ENCODE results near the gene CXCL16.

Gene CXCL16, protein sequence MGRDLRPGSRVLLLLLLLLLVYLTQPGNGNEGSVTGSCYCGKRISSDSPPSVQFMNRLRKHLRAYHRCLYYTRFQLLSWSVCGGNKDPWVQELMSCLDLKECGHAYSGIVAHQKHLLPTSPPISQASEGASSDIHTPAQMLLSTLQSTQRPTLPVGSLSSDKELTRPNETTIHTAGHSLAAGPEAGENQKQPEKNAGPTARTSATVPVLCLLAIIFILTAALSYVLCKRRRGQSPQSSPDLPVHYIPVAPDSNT

DNA sequence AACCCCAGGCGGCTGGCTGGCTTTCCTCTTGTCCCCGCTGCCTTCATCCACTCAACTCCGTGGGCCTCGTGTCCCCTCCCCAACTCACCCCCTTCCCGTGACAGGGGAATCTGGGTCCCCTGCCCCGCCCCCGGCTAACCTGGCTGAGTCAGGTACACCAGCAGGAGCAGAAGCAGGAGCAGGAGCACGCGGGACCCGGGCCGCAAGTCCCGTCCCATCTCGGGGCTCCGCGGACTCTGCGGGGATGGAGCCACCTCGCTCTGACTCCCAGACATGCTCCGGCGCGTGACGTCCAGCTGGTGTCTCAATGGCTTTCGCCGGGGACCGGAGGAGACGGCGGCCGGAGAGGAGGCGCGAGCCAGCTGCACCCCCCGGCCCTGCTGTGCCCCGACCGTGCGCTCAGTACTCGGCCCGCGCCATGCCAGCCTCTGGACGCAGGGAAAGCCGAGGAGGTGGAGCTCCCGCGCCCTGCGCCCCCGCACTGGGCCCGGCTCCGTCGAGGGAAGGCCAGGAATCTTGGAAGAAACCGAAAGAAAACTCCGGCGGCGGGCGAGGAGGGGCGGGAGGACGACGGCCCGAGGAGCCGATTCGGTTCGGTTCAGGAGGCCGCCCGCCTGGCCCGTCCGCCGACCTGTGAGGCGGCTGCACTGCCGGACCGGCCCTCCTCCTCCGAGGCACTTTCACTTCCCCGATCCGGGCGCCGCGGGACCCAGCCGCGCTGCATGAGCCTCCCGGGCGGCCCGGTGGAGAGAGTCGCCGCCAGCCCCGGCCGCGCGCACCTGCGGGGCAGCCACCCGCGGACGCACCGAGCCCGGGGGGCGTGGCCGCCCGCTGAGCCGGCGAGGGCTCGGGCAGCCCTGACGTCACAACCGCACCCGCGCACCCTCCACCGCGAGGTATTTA is at the start of gene CXCL16, which contains the start of gene ZMYND15:
CXCL16 (minus strand) TSS at position 807 of the 903 bp plus-strand sequence; CDS start at position 218, 589 bp downstream.
ZMYND15 (plus strand) TSS at position 712 of the 903 bp plus-strand sequence. CDS start 716 bp downstream, outside the sequence.
- peak; percentile 78 for DNase-seq

DNA sequence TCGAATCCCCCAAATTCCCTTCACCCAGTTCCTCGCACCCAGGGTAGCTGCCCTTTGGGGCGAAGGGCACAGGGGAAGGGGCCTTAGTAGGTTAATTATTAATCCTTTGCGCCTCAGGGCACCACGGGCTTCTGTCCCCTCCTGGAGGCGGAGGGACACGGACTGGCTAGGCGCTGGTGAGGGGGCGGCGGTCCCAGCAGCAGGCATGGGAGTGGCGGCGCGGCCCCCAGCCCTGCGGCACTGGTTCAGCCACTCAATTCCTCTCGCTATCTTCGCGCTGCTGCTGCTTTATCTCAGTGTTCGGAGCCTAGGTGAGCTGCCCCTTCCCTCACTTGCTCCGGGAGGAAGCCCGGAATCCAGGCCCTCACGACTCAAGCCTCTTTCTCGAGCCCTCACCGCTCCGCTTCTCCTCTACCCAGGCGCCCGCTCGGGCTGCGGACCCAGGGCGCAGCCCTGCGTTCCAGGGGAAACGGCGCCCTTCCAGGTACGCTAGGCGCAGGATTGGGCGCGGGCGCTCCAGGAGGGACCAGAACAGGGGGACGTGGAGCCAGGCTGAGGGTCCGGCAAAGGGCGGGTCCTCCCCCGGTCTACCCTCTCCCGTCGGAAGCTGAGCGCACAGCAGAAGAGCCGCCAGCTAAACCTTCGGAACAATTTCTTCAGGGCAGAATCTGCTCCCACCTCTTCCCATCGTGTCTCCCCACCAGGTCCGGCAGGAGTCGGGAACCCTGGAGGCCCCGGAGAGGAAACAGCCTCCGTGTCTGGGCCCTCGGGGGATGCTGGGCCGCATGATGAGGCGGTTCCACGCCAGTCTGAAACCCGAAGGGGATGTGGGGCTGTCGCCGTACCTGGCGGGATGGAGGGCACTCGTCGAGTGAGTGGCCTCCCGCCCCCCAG is 49.3 kb upstream of the CXCL16 start, which contains the start of gene GLTPD2:
GLTPD2 (plus strand) TSS at position 158 of the 894 bp plus-strand sequence; CDS start at position 206, 48 bp downstream.
- no peak for DNase-seq

DNA sequence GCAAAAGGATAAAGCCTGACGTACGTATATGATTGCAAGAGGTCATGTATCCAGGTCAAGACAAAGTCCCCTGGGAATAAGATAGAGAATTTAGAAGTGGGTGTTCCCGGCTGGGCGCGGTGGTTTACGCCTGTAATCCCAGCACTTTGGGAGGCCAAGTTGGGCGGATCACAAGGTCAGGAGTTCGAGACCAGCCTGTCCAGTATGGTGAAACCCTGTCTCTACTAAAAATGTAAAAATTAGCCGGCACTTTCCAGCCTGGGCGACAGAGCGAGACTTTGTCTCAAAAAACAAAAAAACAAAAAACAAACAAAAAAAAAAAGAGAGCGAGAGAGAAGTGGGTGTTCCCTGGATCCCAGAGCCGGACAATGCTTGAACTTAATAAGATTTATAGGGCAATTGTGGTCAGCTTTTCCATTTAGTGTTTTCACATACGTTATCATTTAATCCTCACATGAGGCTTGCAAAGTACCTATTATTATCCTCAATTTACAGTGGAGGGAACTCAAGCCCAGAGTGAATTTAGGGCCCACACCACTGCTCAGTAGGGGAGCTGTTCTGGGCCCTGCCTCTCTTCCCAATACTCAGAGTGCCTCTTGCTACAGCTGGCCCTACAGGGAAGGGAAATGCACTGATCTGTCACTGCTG is 48.6 kb upstream of the CXCL16 start:
- DNase-seq = no peak

DNA sequence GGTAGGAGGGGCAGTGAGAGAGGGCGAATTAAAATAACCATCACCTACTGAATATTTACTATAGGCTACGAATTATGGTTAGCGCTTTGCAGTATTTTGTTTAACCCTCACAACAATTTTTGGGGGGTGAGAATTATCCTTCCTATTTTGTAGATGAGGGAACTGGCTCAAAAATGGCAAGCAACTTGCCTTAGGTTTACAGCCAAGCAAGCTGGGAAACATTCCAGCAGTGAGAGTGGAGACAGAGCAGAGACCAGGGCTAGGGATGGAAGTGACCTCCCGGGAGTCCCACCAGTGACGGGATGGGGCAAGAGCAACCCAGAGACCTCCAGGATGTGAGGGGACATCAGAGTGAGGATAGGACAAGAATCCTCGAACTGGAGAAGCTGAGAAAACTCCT is 46.8 kb upstream of the CXCL16 start:
- no peak for DNase-seq

DNA sequence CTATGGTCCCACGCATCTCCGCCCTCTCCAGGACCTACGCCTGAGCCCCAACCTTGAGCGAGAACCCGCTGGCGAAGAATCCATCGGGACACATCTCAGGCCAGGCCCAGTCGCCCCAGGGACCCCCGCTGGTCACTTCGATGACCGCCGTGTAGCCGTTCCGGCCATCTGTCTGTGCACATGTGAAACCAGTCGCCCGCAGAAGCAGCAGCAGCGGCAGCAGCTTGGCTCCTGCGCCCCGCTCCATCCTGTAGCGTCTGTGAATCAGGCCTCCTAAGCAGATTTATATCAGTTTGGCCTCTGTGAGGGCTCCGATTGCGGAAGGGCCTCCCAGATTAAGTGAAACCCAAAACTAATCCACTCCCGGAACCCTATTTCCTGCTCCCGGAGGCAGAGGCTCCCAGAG is 46.4 kb upstream of the CXCL16 start, which contains the start of gene VMO1:
VMO1 (minus strand) TSS at position 259 of the 406 bp plus-strand sequence; CDS start at position 247, 12 bp downstream.
- DNase-seq = no peak

DNA sequence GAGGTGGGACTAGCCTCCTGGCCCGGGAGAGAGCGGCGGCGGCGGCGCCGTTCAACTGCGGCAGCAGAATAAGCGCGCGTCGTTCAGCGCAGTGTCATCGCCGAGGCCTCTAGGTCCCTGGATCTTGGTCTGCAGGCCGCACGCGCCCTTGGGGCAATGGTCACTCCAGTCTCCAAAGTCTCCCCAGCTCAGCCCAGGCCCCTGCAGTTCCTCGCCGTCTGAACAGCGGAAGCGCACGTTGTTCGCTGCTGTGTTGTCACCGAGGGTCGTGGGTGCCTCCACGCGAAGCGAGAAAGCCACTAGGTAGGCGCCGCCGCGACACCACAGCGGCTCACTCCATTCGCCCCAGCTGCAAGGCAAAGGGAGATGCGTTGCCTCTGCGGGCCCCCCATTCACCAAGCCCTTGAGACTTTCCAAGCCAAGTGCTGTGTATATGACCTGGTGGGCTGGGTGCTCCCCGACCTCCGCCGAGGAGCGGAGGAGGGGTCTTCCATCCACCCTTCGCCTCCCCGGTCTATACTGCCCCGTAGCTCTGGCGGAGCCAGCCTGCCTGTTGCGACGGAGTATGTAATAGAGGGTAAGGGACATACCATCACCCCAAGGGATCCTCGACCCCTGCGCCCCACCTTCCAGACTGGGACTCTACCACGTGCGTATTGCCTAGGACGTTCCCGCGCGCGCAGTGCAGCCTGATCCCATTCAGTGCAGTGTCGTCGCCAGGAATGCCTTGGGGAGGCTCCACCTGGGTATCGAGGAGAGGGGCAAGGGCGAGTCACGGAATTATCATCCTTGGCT is 45.8 kb upstream of the CXCL16 start:
- DNase-seq = no peak

DNA sequence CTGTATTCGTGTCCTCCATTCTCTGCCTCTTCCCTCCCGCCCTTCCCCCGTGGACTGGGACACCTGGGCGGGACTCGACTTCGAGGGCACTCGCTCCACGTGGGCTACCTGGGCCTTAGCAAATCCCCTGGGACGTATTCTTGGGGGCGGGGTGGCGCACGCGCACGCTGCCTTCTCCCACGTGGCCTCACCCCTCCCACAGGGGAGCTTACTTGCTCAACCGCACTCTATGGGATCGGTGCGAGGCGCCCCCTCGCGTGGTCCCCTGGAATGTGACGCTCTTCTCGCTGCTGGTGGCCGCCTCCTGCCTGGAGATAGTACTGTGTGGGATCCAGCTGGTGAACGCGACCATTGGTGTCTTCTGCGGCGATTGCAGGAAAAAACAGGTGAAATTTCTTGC is 42.9 kb upstream of the CXCL16 start:
- no peak for DNase-seq

DNA sequence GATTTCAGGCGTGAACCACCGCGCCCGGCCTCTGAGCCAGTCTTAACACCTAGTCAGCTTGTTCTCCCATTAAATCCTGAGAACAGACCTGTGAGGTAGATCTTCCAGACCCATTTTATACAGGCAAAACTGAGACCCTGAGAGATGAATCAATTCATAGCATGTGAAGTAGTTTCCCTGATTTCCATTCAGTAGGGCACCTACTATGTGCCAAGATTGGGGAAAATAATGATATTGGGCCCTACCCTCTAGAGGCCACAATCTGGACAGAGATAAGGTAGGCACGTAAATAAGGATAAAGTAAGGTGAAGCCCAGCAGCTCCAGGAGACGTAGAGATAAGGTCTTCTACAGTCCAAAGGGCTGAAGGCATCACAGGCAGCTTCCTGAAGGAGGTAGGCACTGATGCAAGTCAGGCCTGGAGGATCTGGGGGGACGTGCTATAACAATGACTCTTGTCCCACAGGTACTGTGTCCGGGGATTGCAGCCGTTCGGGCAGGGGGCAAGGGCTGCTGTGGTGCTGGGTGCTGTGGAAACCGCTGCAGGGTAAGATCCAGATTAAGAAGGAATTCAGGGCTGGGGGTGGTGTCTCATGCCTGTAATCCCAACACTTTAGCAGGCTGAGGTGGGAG is 40.7 kb upstream of the CXCL16 start:
- DNase-seq = no peak

DNA sequence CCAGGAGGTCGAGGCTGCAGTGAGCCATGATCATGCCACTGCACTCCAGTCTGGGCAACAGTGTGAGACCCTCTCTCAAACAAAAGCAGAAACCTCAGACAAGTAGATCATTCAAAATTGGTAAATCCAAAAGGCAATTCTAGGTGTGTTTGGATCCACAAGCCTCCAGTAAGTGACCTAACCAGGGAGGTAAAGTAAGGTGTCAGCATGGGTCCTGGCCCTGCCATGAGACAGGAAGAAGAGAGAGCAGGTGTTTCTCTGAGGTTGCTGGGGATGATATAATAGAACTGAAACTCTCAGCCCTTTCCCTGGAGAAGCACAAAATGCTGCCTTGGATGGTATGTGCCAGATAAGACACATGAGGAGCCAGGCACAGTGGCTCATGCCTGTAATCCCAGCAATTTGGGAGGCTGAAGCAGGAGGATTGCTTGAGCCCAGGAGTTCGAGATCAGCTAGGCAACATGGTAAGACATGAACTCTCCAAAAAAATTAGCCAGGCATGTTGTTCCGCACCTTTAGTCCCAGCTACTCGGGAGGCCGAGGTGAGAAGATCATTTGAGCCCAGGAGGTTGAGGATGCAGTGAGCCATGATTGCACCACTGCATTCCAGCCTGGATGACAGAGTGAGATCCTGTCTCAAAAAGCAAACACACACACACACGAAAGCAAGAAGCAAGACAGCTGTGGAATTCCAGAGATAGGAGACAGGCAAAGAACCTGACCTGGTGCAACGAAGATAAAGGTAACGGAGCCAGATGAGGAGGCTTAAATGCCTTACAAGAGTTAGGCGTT is 38.4 kb upstream of the CXCL16 start:
- no peak for DNase-seq

DNA sequence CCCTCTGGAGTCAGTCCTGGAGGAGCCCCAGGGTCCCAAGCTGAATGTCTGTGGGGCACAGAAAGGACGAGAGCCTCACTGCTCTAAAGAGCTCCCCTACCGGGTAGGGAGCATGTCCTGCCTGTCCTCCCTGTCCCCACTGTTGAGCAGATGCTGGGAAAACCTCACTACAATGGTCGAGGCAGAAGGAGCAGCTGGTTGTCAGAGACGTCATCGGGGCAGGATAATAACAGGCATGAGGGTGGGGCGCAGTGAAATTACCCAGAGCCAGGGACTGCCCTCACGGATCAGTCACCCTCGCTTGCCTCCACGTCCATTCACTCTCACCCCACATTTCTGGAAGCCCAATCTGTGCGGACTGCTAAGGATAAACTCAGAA is 32.5 kb upstream of the CXCL16 start:
- DNase-seq = no peak

DNA sequence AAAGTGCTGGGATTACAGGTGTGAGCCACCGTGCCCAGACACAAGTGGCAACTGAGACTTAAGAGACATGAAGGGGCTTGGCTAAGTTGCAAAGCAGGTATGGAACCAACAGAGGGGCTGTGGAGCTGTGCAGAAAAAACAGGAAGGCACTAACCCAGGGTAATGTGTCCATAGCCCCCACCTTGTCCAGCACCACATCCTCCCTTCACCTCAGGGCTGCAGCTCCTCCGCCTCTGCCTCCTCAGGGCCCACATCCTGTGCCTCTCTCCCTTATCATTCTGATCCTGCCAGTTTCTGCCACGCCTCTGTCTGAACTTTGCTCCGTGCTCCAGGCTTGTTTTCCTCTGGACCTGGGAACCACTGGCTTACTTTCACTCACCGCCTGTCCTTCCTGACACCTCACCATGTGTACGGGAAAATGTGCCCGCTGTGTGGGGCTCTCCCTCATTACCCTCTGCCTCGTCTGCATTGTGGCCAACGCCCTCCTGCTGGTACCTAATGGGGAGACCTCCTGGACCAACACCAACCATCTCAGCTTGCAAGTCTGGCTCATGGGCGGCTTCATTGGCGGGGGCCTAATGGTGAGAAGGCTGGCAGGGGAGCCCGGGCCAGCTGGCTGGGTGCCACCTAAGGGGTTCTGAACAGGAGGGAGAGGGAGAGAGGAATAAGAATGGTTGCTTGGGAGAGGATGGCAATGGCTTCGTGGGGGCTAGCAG is 31.9 kb upstream of the CXCL16 start, which contains the start of gene TM4SF5:
TM4SF5 (plus strand) TSS at position 368 of the 716 bp plus-strand sequence; CDS start at position 405, 37 bp downstream.
- no peak for DNase-seq

DNA sequence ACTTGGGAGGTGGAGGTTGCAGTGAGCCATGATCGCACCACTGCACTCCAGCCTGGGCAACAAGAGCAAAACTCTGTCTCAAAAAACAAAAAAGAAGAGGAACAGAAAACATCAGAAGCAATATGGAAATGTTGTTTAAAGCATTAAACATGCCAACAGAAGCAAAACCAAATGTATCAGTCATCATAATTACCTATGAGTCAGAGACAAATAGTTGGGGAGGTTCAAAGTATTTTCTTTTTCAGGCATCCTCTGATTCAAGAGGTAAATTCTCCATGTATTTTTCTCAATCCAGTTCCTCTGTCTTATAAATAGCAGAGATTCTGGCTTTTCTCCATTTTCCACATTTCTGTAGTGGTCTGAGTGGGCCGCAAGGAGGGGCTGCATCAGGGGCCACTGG is 29.9 kb upstream of the CXCL16 start:
- no peak for DNase-seq

DNA sequence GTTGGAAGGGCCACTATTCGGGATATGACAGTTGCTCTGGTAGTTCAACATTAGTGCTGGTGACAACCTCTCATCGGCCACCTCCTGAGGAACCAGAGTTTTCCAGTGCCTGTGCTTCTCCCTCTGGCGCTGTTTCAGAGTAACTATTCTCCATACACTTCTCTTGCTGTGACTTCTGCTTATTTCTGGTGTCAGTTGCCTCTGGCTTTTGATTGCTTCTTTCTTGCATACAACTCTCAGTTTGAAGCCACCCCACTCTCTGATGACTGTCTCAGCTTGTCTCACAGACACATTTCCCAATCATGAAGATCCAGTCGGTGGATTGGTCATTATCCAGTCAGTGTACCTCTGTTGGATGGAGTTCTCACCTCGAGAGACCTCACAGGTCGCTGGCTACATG is 28.6 kb upstream of the CXCL16 start:
- DNase-seq = no peak

DNA sequence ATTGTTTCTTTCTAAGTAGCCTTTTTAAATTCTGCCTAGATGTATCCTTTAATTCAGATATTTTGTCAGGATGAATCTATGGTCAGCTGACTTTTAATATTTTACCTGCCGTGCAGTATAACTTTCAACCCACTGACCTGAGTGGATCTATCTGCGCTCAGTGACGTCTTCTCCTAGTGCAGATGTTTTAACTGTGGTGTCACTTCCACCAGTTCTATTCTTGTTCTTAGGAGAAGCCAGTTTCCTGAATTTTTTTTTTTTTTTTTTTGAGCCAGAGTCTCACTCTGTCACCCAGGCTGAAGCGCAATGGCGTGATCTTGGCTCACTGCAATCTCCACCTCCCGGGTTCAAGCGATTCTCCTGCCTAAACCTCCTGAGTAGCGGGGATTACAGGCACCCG is 27.0 kb upstream of the CXCL16 start:
- DNase-seq = no peak

DNA sequence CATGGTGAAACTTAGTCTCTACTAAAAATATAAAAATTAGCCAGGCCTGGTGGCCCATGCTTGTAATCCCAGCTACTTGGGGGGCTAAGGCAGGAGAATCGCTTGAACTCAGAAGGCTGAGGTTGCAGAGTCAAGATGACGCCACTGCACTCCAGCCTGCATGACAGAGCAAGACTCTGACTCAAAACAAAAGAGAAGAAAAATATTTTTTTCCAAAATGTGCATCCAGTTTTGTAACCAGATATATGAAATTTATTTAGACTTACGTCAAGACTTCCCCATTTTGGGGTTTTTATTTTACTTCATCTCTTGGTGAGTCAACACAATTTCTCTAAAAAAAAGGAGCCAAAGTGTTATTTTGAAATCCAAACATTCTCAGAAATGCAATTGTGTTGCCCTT is 26.5 kb upstream of the CXCL16 start:
- DNase-seq = no peak

DNA sequence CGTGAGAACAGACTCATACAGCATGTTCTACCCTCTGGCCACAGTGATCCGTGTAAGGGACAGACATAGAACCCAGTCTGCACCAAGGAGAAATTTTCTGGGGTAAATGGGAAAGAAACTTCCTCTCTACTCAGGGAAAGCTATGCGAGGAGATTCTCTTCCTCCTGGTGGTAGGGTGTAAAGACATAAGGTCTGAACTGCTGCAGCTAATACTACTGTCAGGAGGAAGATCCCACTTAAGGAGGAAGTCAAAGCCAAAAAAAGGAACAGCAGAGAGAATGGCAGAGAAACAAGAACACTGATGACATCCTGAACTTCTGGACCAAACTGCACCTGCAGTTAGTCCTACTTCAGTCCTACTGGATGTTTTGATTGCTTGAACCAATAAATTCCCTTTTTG is 24.9 kb upstream of the CXCL16 start:
- no peak for DNase-seq

DNA sequence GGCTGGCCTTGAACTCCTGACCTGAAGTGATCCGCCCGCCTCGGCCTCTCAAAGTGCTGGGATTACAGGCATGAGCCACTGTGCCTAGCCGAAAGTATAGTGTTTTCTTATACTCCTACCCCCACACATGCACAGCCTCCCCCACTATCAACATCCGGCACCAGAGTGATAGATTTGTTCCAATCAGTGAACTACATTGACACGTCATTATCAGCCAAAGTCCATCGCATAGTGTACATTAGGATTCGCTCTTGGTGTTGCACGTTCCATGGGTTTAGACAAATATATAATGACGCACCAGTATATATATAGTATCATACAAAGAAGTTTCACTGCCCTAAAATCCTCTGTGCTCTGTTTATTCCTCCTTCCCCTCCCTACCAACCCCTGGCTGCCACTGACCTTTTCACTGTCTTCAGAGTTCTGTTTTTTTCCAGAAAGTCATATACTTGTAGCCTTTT is 20.1 kb upstream of the CXCL16 start:
- no peak for DNase-seq

DNA sequence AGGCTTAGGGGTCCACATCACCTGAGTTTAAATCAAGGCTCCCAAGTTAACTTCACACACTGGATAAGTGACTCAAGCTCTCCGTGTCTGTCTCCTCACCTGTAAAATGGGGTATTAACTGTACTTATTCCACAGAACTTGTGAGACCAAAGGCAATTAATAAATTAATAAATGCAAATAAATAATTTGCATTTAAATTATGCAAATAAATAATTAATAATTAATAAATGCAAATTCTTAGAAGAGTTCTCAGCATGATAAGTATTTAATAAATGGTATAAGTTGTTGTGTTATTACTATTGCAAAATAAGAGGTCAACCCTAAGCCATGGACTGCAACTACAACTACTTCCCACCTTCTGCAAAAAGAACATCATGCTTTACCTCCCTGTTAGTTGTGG is 13.7 kb upstream of the CXCL16 start:
- no peak for DNase-seq

DNA sequence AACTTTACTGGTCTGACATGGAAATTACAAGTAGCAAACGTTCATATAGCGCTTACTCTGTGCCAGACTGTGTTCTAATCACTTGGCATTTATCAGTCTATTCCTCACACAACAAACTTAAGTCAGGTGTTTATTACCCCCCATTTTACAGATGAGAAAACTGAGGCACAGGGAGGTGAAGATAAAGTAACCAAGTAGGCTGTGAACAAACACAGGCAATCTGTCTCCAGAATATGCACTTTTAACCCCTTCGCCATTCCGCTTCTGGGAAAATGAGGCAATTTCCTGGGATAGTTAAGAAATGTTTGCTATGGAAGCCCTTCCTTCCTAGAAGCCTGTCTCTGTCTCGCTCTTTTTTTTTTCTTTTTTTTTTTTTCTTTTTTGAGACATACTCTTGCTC is 12.2 kb upstream of the CXCL16 start:
- no peak for DNase-seq

Measured in activated CD8-positive, alpha-beta memory T cell treated with anti-CD3 and anti-CD28 coated beads, Interleukin-2, amount 50 U/mL, for 48 hours (primary cell).